Pancreas (tissue), 10 donors: ENCODE data around the gene CCDC159. TPM values are rescaled to one million over a fixed set of nuclear protein-coding genes. Genes with fewer than 3 reads are reported as not detected.
A peak's percentile ranks its signal among the peaks of the same experiment; 100 is the strongest.

Experiments used
- ATAC-seq, 4 donors: fragments of 200-7000 bp; cut with Tn5 transposase; one replicate each; pipeline versions ENCODE4 v1.8.0 to v1.9.1; 2020; ENCODE audit warnings: mild to moderate bottlenecking in 4 of 4, moderate library complexity in 4 of 4
- DNase-seq, 6 donors: peaks; one replicate each; pipeline ENCODE4 v3.0.0-alpha.2; 2020
- FAIRE-seq: peaks from 2 replicates; lab custom pipeline; 2012; peaks lifted over from hg19 to GRCh38; lab: Jason Lieb, UNC
- H3K27ac ChIP-seq, 4 donors: fragments of 200-600 bp; sonication (generic); 1 replicate in 3 of 4; 2 replicates in 1 of 4; pipeline versions ENCODE4 v1.5.0 to v1.8.0; 2020
- H3K27me3 ChIP-seq, 4 donors: fragments of 200-600 bp; one replicate each; pipeline ENCODE4 v1.8.0; 2021
- H3K36me3 ChIP-seq, 3 donors: fragments of 200-600 bp; sonication (generic) in 1 of 3; one replicate each; pipeline versions ENCODE4 v1.5.0 to v1.8.0; 2020 to 2021
- H3K4me1 ChIP-seq, 3 donors: fragments of 200-600 bp; one replicate each; pipeline ENCODE4 v1.8.0; 2021
- H3K4me3 ChIP-seq, 4 donors: fragments of 200-600 bp; sonication (generic) in 2 of 4; one replicate each; pipeline versions ENCODE4 v1.5.0 to v1.8.0; 2020 to 2021
- H3K9me3 ChIP-seq, 4 donors: fragments of 200-600 bp; one replicate each; pipeline ENCODE4 v1.8.0; 2021
- CTCF ChIP-seq, 4 donors: fragments of 200-600 bp; sonication (generic) in 3 of 4; IDR thresholded peaks; one replicate each; pipeline versions ENCODE4 v1.5.0 to v1.8.0; 2021; ENCODE audit warnings: antibody characterized with exemption in 4 of 4
- WGBS, 2 donors: extraction: QIAGEN DNeasy Blood & Tissue Kit; methylation state at CpG; one replicate each; pipeline ENCODE4 v1.1.7; 2013; 5-methylcytosine and 5-hydroxymethylcytosine counted together
- intact Hi-C, 3 donors: fragments of 100-400 bp; cut with DNase I; formaldehyde crosslinking; loops; one replicate each; pipeline versions ENCODE4 v1.11.1 to v1.14.2; 2022
- polyA plus RNA-seq, 2 donors: library from polyadenylated mRNA; stranded (reverse); fragments of 200-250 nt; gene quantifications; one replicate each; pipeline ENCODE4 v1.2.3, GENCODE V29; 2013
- total RNA-seq, 6 donors: library from RNA; stranded (reverse); fragmentation: NEBNext Ultra II Directional in 4 of 6; extraction: Animal tissue kit (Norgen Biotek cat#: 25700) in 4 of 6; gene quantifications; one replicate each; pipeline versions ENCODE4 v1.2.1 to v1.2.4, GENCODE V29; 2021 to 2023
- donor health status: healthy with polysubstance abuse.
- donor health status: DM: no; HTN: no; CAD: no; lungs with moderate emphysema.
- donor health status: DM: no; HTN: no; CAD: no.
- donor health status: control.
- donor health status: control.
- donor health status: Bipolar disorder and iron deficiency.
- donor health status: DM: yes; HTN: yes; CAD: no.
- donor health status: DM: no; HTN: no; CAD: no.
- donor health status: DM: no; HTN: no; CAD: no.
- donor health status: DM: yes; HTN: yes; CAD: no.

CCDC159 gene
- total and polyA plus RNA-seq, 8 donors, result 11.6 to 106 (median 15.6) TPM

GRCh38 chr19:11364935-11365334 is 18.6 kb downstream of the CCDC159 start:
- no peaks in the 10 kb centered on the region for H3K4me1 ChIP-seq
- no peaks in the 10 kb centered on the region for H3K27me3 ChIP-seq
- H3K36me3 ChIP-seq, result no peaks in the 10 kb centered on the region
- H3K27ac ChIP-seq, result no peak overlapping the region
- intact Hi-C loops, result no loop called here
- no peaks in the 10 kb centered on the region for H3K9me3 ChIP-seq
- 84 to 89% methylated on average over 5 of the region's 5 CpGs for WGBS, 2 donors
- no peak overlapping the region for H3K4me3 ChIP-seq
- no peak for ATAC-seq
- TF ChIP-seq CTCF (IDR thresholded peaks at IDR 0.05), result no peak
- no peak for DNase-seq
- FAIRE-seq, result no peak

GRCh38 chr19:11365557-11366117 is 19.3 kb downstream of the CCDC159 start:
- FAIRE-seq (no peak), DNase-seq (no peak), ATAC-seq (no peak)
- TF ChIP-seq CTCF (IDR thresholded peaks at IDR 0.05), result no peak
- Histone ChIP-seq H3K4me3 (no peak overlapping the region), H3K27ac (no peak overlapping the region), H3K9me3 (no peaks in the 10 kb centered on the region), H3K27me3 (no peaks in the 10 kb centered on the region), H3K4me1 (no peaks in the 10 kb centered on the region), H3K36me3 (no peaks in the 10 kb centered on the region)
- WGBS, 2 donors, result 75 to 84% methylated on average over 7 of the region's 7 CpGs
- intact Hi-C loops, result no loop called here

GRCh38 chr19:11367528-11367927 is 21.2 kb downstream of the CCDC159 start:
- Histone ChIP-seq H3K4me1 (no peaks in the 10 kb centered on the region), H3K27me3 (no peaks in the 10 kb centered on the region), H3K4me3 (no peak overlapping the region), H3K9me3 (no peaks in the 10 kb centered on the region), H3K36me3 (no peaks in the 10 kb centered on the region), H3K27ac (no peak overlapping the region)
- intact Hi-C loops, result no loop called here
- no peak for TF ChIP-seq CTCF (IDR thresholded peaks at IDR 0.05)
- ATAC-seq (no peak), DNase-seq (no peak), FAIRE-seq (no peak)
- 76 to 84% methylated on average over 2 of the region's 2 CpGs for whole genome bisulfite sequencing, 2 donors

GRCh38 chr19:11370744-11371143 is 24.4 kb downstream of the CCDC159 start:
- FAIRE-seq (no peak), DNase-seq (no peak), ATAC-seq (no peak)
- intact Hi-C loops, result no loop called here
- Histone ChIP-seq H3K9me3 (no peaks in the 10 kb centered on the region), H3K27ac (no peak overlapping the region), H3K36me3 (no peaks in the 10 kb centered on the region), H3K27me3 (no peaks in the 10 kb centered on the region), H3K4me3 (no peak overlapping the region), H3K4me1 (peaks cover 4 to 11% (median 5%) of the 10 kb centered on the region in 3 donors)
- WGBS, 2 donors, result 90 to 93% methylated on average over 2 of the region's 2 CpGs
- TF ChIP-seq CTCF (IDR thresholded peaks at IDR 0.05), result no peak

- intact Hi-C loops, result no loop called here
- H3K9me3 ChIP-seq, result no peaks in the 10 kb centered on the region
- TF ChIP-seq CTCF (IDR thresholded peaks at IDR 0.05), result no peak
- peak in 1 of 4 donors; percentile 20 for ATAC-seq
- DNase-seq, result peak in 2 of 6 donors; percentile 35 to 39
- peaks cover 4 to 23% (median 5%) of the 10 kb centered on the region in 3 donors for H3K4me1 ChIP-seq
- WGBS, 2 donors, result 53 to 55% methylated on average over 10 of the region's 10 CpGs
- H3K27me3 ChIP-seq, result no peaks in the 10 kb centered on the region
- no peak for FAIRE-seq
- no peaks in the 10 kb centered on the region for H3K36me3 ChIP-seq
- peak overlapping the region in 1 of 4 donors; percentile 79 for H3K27ac ChIP-seq
- no peak overlapping the region for H3K4me3 ChIP-seq
Observed at GRCh38 chr19:11373166-11373884, 27.0 kb downstream of the CCDC159 start.
